Measurements from ENCODE around the gene PIGV.

DNA sequence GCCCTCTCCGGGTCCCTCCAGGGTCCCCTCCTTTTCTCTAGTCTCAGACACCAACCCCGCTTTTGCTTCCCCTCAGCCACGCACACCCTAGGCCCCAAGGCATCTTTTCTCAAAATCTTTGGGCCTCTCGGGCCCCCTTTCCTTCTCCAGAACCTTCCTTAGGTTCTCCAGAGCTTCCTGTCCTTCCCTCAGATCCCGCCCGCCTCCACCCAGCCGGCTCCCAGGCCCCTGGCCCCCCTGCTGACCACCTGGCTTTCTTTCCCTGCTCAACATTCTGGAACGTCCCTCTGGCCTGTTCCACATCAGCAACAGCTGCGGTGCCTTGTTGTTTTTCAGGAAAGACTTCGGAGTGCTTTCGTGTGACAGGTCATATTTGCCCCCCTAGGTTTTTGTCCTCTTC, 39.9 kb downstream of the PIGV start:
- TF ChIP-seq, protein P1, sequence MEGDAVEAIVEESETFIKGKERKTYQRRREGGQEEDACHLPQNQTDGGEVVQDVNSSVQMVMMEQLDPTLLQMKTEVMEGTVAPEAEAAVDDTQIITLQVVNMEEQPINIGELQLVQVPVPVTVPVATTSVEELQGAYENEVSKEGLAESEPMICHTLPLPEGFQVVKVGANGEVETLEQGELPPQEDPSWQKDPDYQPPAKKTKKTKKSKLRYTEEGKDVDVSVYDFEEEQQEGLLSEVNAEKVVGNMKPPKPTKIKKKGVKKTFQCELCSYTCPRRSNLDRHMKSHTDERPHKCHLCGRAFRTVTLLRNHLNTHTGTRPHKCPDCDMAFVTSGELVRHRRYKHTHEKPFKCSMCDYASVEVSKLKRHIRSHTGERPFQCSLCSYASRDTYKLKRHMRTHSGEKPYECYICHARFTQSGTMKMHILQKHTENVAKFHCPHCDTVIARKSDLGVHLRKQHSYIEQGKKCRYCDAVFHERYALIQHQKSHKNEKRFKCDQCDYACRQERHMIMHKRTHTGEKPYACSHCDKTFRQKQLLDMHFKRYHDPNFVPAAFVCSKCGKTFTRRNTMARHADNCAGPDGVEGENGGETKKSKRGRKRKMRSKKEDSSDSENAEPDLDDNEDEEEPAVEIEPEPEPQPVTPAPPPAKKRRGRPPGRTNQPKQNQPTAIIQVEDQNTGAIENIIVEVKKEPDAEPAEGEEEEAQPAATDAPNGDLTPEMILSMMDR (IDR thresholded peaks at IDR 0.05; ENCODE audit: insufficient read depth, low read length, poor library complexity, severe bottlenecking): no peak
- TF ChIP-seq EZH2phosphoT487 (conservative IDR thresholded peaks at IDR 0.05; ENCODE audit: low read length): no peak
